ENCODE data around the gene EFCAB10.
"Not testable (repeated sequence)": the region's sequence is repeated elsewhere in the genome, so short reads cannot be mapped to it uniquely, and the experiment has no call there.

EFCAB10 gene

GRCh38 chr7:105524840-105525239 is 56.5 kb downstream of the EFCAB10 start:
- Histone ChIP-seq H3K9me3 (no peaks in the 10 kb centered on the region), H3K4me3 (ENCODE audit: low read depth in 1 of 2, low read length in 1 of 2) (no peak overlapping the region), H3K27ac (no peak overlapping the region), H3K27me3 (peaks cover 12% of the 10 kb centered on the region), H3K4me1 (ENCODE audit: control insufficient read depth in 1 of 2, insufficient read depth in 1 of 2, low read depth in 1 of 2, low read length in 1 of 2) (peaks cover 14 to 20% of the 10 kb centered on the region in 2 experiments), H3K36me3 (no peaks in the 10 kb centered on the region)
- TF ChIP-seq CTCF (IDR thresholded peaks at IDR 0.05): no peak

GRCh38 chr7:105524423-105524822 is 56.9 kb downstream of the EFCAB10 start:
- Histone ChIP-seq H3K4me1 (ENCODE audit: control insufficient read depth in 1 of 2, insufficient read depth in 1 of 2, low read depth in 1 of 2, low read length in 1 of 2) (peaks cover 14 to 20% of the 10 kb centered on the region in 2 experiments), H3K27me3 (peaks cover 12% of the 10 kb centered on the region)
- H3K9me3 ChIP-seq; H3K4me3 ChIP-seq (ENCODE audit: low read depth in 1 of 2, low read length in 1 of 2); H3K27ac ChIP-seq; H3K36me3 ChIP-seq: not testable (repeated sequence)

GRCh38 chr7:105521717-105522463 is 59.4 kb downstream of the EFCAB10 start, which contains the start of gene PUS7:
Gene PUS7, minus strand, starts transcription at chr7:105522271. Its CDS starts 13,759 bp downstream, at chr7:105508512.
- TF ChIP-seq CTCF (IDR thresholded peaks at IDR 0.05): no peak
- Histone ChIP-seq H3K4me3 (ENCODE audit: low read depth in 1 of 2, low read length in 1 of 2) (peak within 1 kb of the TSS; percentile 62 to 67), H3K9me3 (no peaks in the 10 kb centered on the region)

GRCh38 chr7:105521027-105521716 is 60.1 kb downstream of the EFCAB10 start:
- Histone ChIP-seq H3K4me3 (ENCODE audit: low read depth in 1 of 2, low read length in 1 of 2) (peak overlapping the region; percentile 62 to 67), H3K27me3 (peaks cover 12% of the 10 kb centered on the region), H3K4me1 (ENCODE audit: control insufficient read depth in 1 of 2, insufficient read depth in 1 of 2, low read depth in 1 of 2, low read length in 1 of 2) (peaks cover 16 to 20% of the 10 kb centered on the region in 2 experiments), H3K9me3 (no peaks in the 10 kb centered on the region), H3K36me3 (no peaks in the 10 kb centered on the region), H3K27ac (peak overlapping the region; percentile 68)
- no peak for TF ChIP-seq CTCF (IDR thresholded peaks at IDR 0.05)

More at GRCh38 chr7:105521717-105522463, 59.4 kb downstream of the EFCAB10 start, which contains the start of gene PUS7:
- Histone ChIP-seq H3K27ac (peak within 1 kb of the TSS; percentile 68), H3K36me3 (no peaks in the 10 kb centered on the region), H3K27me3 (peaks cover 12% of the 10 kb centered on the region), H3K4me1 (ENCODE audit: control insufficient read depth in 1 of 2, insufficient read depth in 1 of 2, low read depth in 1 of 2, low read length in 1 of 2) (peaks cover 14 to 20% of the 10 kb centered on the region in 2 experiments)

- Histone ChIP-seq H3K4me3 (ENCODE audit: low read depth in 1 of 2, low read length in 1 of 2) (peak overlapping the region in 1 of 2 experiments; percentile 67), H3K4me1 (ENCODE audit: control insufficient read depth in 1 of 2, insufficient read depth in 1 of 2, low read depth in 1 of 2, low read length in 1 of 2) (peaks cover 17 to 20% of the 10 kb centered on the region in 2 experiments), H3K27me3 (peaks cover 12% of the 10 kb centered on the region)
- H3K9me3 ChIP-seq, H3K36me3 ChIP-seq, H3K27ac ChIP-seq: not testable (repeated sequence)
Measured at GRCh38 chr7:105520620-105521019, 60.7 kb downstream of the EFCAB10 start.

- no peak overlapping the region for H3K4me3 ChIP-seq (ENCODE audit: low read depth in 1 of 2, low read length in 1 of 2)
- no peaks in the 10 kb centered on the region for H3K36me3 ChIP-seq
- H3K27ac ChIP-seq: no peak overlapping the region
- peaks cover 17 to 20% of the 10 kb centered on the region in 2 experiments for H3K4me1 ChIP-seq (ENCODE audit: control insufficient read depth in 1 of 2, insufficient read depth in 1 of 2, low read depth in 1 of 2, low read length in 1 of 2)
- H3K9me3 ChIP-seq: no peaks in the 10 kb centered on the region
- peaks cover 12% of the 10 kb centered on the region for H3K27me3 ChIP-seq
- TF ChIP-seq CTCF (IDR thresholded peaks at IDR 0.05): no peak
Measured at GRCh38 chr7:105519353-105519752, 61.9 kb downstream of the EFCAB10 start.

- H3K36me3 ChIP-seq; H3K9me3 ChIP-seq; H3K27me3 ChIP-seq; H3K4me3 ChIP-seq (ENCODE audit: low read depth in 1 of 2, low read length in 1 of 2); H3K4me1 ChIP-seq (ENCODE audit: control insufficient read depth in 1 of 2, insufficient read depth in 1 of 2, low read depth in 1 of 2, low read length in 1 of 2); H3K27ac ChIP-seq: not testable (repeated sequence)
Measured at GRCh38 chr7:105515610-105516009, 65.7 kb downstream of the EFCAB10 start.

Measured in neutrophil (primary cell).